Kidney (tissue), 14 donors: ENCODE measurements around the gene EPHA4. TPM values are rescaled to one million over a fixed set of nuclear protein-coding genes. Genes with fewer than 3 reads are reported as not detected.
A peak's percentile ranks its signal among the peaks of the same experiment; 100 is the strongest.

Source experiments
- DNase-seq, 5 donors: peaks; one replicate each; pipeline ENCODE4 v3.0.0-alpha.2; 2013 to 2020
- FAIRE-seq: peaks from 2 replicates; lab custom pipeline; 2012; peaks lifted over from hg19 to GRCh38; lab: Jason Lieb, UNC
- H3K27ac ChIP-seq, 2 donors: one replicate each; pipeline ENCODE4 v1.7.0; 2013; ENCODE audit warnings: low read depth in 2 of 2, low read length in 2 of 2, inconsistent platforms in 1 of 2
- H3K27me3 ChIP-seq: one replicate; pipeline ENCODE4 v1.7.1; 2013; ENCODE audit warnings: low read length, inconsistent platforms; ENCODE audit not compliant: control insufficient read depth, insufficient read depth
- H3K36me3 ChIP-seq, 3 donors: one replicate each; pipeline versions ENCODE4 v1.7.0 to v1.7.1; 2013; ENCODE audit warnings: low read length in 3 of 3, control low read depth in 1 of 3, inconsistent platforms in 1 of 3; ENCODE audit not compliant: insufficient read depth in 3 of 3, control insufficient read depth in 2 of 3
- H3K4me1 ChIP-seq, 3 donors: one replicate each; pipeline versions ENCODE4 v1.7.0 to v1.7.1; 2013; ENCODE audit warnings: low read length in 3 of 3, inconsistent platforms in 1 of 3, low read depth in 1 of 3; ENCODE audit not compliant: control insufficient read depth in 2 of 3, insufficient read depth in 2 of 3
- H3K4me3 ChIP-seq, 3 donors: one replicate each; pipeline versions ENCODE4 v1.7.0 to v1.8.1; 2013; ENCODE audit warnings: low read length in 3 of 3, control low read depth in 1 of 3, inconsistent platforms in 1 of 3
- H3K9ac ChIP-seq, 3 donors: one replicate each; pipeline versions ENCODE4 v1.7.0 to v1.7.1; 2013; ENCODE audit warnings: low read length in 3 of 3, control low read depth in 1 of 3, inconsistent platforms in 1 of 3
- H3K9me3 ChIP-seq, 3 donors: one replicate each; pipeline versions ENCODE4 v1.7.0 to v1.7.1; 2013; ENCODE audit warnings: low read length in 3 of 3, control low read depth in 1 of 3, inconsistent platforms in 1 of 3; ENCODE audit not compliant: control insufficient read depth in 2 of 3, insufficient read depth in 1 of 3
- intact Hi-C: fragments of 100-400 bp; cut with DNase I; formaldehyde crosslinking; loops from one replicate; pipeline ENCODE4 v1.11.1; 2022
- polyA plus RNA-seq: library from polyadenylated mRNA; stranded (reverse); fragments of 350-450 nt; fragmentation: Illumina TruSeq; extraction: RNeasy Lipid Tissue Mini Kit (QIAGEN cat#74804); gene quantifications from one replicate; pipeline ENCODE4 v1.2.3, GENCODE V29; 2014; ENCODE audit warnings: low read depth, low replicate concordance; ENCODE audit not compliant: insufficient read depth
- total RNA-seq: library from RNA; stranded (reverse); fragmentation: NEBNext Ultra II Directional; extraction: Animal tissue kit (Norgen Biotek cat#: 25700); gene quantifications from one replicate; pipeline ENCODE4 v1.2.1, GENCODE V29; 2021
- TF ChIP-seq, protein P1 (sequence below): IDR thresholded peaks from 3 replicates; pipeline ENCODE4 v1.5.1; 2012; ENCODE audit warnings: mild to moderate bottlenecking, moderate library complexity, borderline replicate concordance; ENCODE audit not compliant: insufficient read depth; ENCODE audit errors: extremely low read depth
- donor health status: control.
- donor health status: control.
- donor health status: control.
- donor health status: control.
- donor health status: control.
- donor health status: DM: yes; HTN: yes; CAD: no.
- donor health status: Normal renal cell carcinoma (clear cell type).

The EPHA4 gene
- total and polyA plus RNA-seq, 2 donors from 2014 or later, result 4.8 to 38.0 TPM

DNA sequence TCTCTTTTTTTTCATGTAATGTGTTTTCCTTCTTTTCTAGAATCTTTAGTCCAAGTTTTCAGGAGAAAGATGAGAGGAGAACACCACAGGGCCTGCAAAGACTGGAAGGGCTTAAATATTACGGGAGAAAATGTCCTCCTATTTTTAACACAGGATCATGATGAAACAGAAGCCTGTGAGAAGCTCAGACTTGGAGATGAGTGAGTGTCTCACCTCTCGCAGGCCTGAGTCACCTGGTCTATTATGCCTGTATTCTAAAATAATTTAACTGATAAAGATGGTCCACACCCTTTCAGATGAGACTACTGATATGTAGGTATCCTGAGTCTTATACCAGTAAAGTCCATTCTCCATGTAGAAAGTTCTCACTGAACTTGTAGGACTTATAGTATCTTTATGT is 143.2 kb downstream of the EPHA4 start:
- H3K4me1 ChIP-seq, result no peaks in the 10 kb centered on the region
- H3K9ac ChIP-seq, result no peak overlapping the region
- H3K27ac ChIP-seq, result no peak overlapping the region
- H3K4me3 ChIP-seq, result no peak overlapping the region
- TF ChIP-seq, protein P1, sequence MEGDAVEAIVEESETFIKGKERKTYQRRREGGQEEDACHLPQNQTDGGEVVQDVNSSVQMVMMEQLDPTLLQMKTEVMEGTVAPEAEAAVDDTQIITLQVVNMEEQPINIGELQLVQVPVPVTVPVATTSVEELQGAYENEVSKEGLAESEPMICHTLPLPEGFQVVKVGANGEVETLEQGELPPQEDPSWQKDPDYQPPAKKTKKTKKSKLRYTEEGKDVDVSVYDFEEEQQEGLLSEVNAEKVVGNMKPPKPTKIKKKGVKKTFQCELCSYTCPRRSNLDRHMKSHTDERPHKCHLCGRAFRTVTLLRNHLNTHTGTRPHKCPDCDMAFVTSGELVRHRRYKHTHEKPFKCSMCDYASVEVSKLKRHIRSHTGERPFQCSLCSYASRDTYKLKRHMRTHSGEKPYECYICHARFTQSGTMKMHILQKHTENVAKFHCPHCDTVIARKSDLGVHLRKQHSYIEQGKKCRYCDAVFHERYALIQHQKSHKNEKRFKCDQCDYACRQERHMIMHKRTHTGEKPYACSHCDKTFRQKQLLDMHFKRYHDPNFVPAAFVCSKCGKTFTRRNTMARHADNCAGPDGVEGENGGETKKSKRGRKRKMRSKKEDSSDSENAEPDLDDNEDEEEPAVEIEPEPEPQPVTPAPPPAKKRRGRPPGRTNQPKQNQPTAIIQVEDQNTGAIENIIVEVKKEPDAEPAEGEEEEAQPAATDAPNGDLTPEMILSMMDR, result no peak
- H3K27me3 ChIP-seq, result no peaks in the 10 kb centered on the region
- peaks cover 0 to 5% (median 5%) of the 10 kb centered on the region in 3 donors for H3K36me3 ChIP-seq
- intact Hi-C loops, result no loop called here
- H3K9me3 ChIP-seq, result no peaks in the 10 kb centered on the region
- DNase-seq (no peak), FAIRE-seq (no peak)

DNA sequence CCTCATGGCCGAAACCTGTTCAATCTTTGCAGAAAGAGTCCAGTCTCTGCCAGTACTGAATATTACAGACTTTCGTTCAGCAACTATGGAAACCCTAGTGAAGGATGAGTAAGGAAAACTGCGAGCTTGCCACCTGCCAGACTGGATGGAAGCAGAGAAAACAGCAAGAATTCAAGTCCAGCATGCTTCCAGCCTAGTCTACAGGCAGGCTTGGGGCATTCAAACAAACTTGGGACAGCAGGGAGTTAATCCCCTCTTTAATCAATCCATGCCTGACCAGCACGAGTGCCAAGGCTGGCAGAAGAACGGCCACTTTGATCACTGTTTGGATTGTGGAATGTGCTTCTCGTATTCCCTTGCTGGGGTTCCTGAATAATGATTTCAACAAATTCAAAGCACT is 145.2 kb downstream of the EPHA4 start:
- no peaks in the 10 kb centered on the region for H3K9me3 ChIP-seq
- intact Hi-C loops, result no loop called here
- no peak overlapping the region for H3K4me3 ChIP-seq
- no peaks in the 10 kb centered on the region for H3K27me3 ChIP-seq
- no peak overlapping the region for H3K9ac ChIP-seq
- peak in 1 of 5 donors; percentile 46 for DNase-seq
- TF ChIP-seq, protein P1, result no peak
- no peak for FAIRE-seq
- H3K4me1 ChIP-seq, result no peaks in the 10 kb centered on the region
- no peak overlapping the region for H3K27ac ChIP-seq
- peaks cover 0 to 5% (median 5%) of the 10 kb centered on the region in 3 donors for H3K36me3 ChIP-seq

DNA sequence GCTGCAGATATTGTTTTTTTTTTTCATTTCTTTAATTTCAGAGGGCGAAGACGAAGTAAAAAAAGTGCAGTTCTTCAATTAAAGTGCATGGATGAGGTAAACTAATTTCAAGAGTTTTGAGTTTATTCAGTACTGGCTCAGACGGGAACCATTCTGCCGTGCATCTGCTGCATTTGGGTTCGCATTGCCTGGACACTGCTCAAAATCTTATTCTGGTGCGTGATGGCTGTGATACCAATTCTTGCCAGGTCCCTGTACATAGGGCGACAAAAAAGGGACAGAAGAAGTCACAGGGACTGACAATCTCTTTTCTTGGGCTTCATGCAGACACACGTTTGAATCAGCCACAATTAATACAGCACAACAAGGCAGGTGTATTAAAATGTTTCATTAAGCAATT is 146.2 kb downstream of the EPHA4 start:
- Histone ChIP-seq H3K4me3 (no peak overlapping the region), H3K9me3 (no peaks in the 10 kb centered on the region), H3K4me1 (no peaks in the 10 kb centered on the region), H3K27me3 (no peaks in the 10 kb centered on the region), H3K9ac (no peak overlapping the region), H3K27ac (no peak overlapping the region), H3K36me3 (peaks cover 0 to 5% (median 5%) of the 10 kb centered on the region in 3 donors)
- FAIRE-seq, result no peak
- DNase-seq, result no peak
- TF ChIP-seq, protein P1, result no peak
- intact Hi-C loops, result no loop called here

DNA sequence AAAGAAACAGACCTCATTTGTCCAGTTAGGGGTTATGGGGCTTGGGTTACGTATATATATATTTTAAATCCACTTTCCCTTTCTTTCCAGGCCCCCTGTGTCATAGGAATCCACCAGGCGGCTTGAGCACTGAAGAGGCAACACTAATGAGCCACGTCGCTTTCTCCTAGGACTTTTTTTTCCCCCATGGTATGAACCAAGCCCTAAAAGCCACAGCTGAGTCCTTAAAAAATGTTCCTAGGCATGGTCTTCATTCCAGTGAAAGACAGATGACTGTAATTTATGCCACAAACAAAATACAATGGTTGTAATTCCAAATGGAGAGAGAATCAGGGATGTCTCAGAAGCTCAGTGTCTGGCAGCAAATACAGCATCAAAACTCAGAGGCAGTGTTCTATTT is 146.8 kb downstream of the EPHA4 start:
- Histone ChIP-seq H3K27ac (no peak overlapping the region), H3K27me3 (no peaks in the 10 kb centered on the region), H3K4me1 (no peaks in the 10 kb centered on the region), H3K4me3 (no peak overlapping the region), H3K9me3 (no peaks in the 10 kb centered on the region), H3K36me3 (peaks cover 0 to 5% (median 5%) of the 10 kb centered on the region in 3 donors), H3K9ac (no peak overlapping the region)
- no peak for FAIRE-seq
- no peak for DNase-seq
- TF ChIP-seq, protein P1, result no peak
- intact Hi-C loops, result no loop called here
